Hippocampal formation (tissue), 2 donors: ENCODE measurements around the gene ZMIZ1.
A peak's percentile ranks its signal among the peaks of the same experiment; 100 is the strongest.

Experiments used
- DNase-seq, 2 donors: peaks; one replicate each; lab custom pipeline; 2025; lab: John Stamatoyannopoulos, UW

The ZMIZ1 gene

GRCh38 chr10:79052291-79053080 is 16.3 kb upstream of the ZMIZ1 start:
- no peak for DNase-seq

GRCh38 chr10:79053081-79053434 is 15.7 kb upstream of the ZMIZ1 start:
- no peak for DNase-seq

- no peak for DNase-seq
Observed at GRCh38 chr10:79053481-79054202, 15.1 kb upstream of the ZMIZ1 start.

- no peak for DNase-seq
Observed at GRCh38 chr10:79054203-79055099, 14.3 kb upstream of the ZMIZ1 start.

- no peak for DNase-seq
Observed at GRCh38 chr10:79055100-79055782, 13.5 kb upstream of the ZMIZ1 start.

GRCh38 chr10:79055892-79056291 is 12.9 kb upstream of the ZMIZ1 start:
- DNase-seq = no peak

DNA sequence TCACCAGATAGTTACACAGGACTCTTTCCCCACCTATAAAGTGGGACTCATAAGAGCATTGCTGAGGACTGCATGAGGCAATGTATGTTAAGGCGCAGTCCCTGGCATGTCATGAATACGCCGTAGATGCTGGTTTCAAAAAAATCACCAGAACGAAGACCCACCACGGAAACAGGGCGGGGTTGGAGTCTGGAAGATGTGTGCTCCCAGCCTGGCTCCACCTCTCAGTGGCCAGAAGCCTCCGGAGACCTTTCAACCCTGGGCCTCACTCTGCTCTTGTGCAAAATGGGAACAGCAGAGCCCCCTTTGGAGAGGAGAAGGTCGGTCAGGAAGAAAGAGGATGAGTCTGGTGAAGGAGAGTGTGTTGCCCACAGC is 12.4 kb upstream of the ZMIZ1 start:
- no peak for DNase-seq

DNA sequence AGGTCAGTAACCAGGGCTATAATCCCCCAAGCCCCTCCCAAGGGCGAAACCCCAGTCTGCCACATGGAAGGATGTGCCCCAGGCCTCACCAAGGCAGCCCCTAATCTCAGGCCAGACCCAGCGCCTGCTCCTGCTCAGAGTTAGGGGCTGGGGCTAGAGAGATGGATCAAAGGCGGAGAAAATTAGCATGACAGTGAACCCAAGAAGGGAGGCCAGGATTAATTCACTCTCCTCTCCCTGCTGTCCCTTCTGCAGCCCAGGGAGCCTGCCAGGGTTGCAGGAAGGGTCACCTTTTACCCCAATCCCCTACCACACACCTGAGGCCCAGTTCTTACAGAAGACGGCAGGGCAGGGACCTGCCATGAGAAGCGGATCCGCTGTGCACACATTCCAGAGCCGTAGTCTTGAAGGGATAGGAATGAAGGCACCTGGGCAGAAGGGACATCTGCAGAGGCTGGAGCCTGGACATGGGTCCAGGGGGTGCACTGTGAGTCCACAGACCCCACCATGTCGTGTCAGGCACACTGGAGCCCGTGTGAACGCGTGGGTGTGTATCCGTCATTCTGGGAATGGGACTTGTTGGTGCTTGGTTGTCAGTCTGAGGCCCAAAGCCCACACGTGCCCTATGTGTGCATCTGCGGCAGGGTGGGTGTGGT is 11.9 kb upstream of the ZMIZ1 start:
- DNase-seq = no peak

GRCh38 chr10:79057481-79058275 is 11.1 kb upstream of the ZMIZ1 start:
- no peak for DNase-seq

GRCh38 chr10:79058899-79059841 is 9.6 kb upstream of the ZMIZ1 start:
- no peak for DNase-seq

DNA sequence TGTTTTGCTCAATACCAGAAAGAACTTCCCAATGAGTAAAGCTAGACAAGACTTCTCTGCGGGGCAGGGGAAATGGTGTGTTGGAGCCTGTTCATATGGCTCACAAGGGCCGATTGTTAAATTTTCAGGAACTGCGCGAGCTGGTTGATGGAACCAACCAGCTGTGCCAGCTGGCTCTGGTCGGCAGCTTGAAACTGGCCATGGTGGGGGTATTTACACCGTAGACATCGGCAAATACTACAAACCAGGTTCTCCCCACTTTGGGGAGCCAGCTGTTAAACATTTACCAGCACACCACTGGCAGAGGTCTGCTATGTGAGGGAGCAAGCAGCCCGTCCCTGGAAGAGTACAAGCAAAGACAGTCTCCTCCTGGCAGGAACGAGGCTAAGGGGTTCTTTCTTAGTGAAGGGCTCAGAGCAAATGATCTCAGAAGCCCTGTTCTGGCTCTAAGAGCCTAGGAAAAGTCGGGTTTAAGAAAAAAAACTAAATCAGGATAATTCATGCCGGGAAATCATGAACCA is 8.8 kb upstream of the ZMIZ1 start:
- DNase-seq = peak; percentile 75 to 78

DNA sequence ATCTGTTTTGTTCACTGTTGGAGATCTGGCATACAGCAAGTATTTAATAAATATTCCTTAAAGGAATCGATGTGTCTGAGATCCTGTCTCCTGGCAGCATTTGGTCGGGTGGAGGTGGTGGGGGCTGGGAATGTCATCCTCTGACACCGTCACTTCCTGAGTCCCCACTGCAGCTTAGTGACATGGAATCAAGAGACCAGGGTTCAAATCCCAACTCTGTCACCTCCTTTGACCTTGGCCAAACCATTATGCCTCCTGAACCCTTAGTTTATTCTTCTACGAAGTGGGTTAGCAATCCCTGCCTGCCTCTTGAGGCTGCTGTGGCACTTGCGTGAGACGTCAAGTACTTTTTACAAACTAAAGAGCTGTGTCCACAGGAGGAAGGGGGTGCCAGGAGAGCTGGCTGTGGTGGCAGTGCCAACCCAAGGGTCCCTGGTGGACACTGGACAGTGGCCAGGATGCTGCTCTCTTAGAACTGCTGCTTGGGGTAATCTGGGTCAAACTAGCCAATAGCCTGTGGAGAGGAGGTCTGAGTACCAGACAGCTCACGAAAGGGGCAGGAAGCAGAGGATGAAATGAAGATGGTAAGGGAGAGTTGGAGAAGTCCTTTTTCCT is 8.0 kb upstream of the ZMIZ1 start:
- DNase-seq = no peak

- peak in 1 of 2 donors; percentile 54 for DNase-seq
Observed at GRCh38 chr10:79061441-79062315, 7.1 kb upstream of the ZMIZ1 start.

GRCh38 chr10:79063071-79063491 is 5.7 kb upstream of the ZMIZ1 start:
- no peak for DNase-seq

DNA sequence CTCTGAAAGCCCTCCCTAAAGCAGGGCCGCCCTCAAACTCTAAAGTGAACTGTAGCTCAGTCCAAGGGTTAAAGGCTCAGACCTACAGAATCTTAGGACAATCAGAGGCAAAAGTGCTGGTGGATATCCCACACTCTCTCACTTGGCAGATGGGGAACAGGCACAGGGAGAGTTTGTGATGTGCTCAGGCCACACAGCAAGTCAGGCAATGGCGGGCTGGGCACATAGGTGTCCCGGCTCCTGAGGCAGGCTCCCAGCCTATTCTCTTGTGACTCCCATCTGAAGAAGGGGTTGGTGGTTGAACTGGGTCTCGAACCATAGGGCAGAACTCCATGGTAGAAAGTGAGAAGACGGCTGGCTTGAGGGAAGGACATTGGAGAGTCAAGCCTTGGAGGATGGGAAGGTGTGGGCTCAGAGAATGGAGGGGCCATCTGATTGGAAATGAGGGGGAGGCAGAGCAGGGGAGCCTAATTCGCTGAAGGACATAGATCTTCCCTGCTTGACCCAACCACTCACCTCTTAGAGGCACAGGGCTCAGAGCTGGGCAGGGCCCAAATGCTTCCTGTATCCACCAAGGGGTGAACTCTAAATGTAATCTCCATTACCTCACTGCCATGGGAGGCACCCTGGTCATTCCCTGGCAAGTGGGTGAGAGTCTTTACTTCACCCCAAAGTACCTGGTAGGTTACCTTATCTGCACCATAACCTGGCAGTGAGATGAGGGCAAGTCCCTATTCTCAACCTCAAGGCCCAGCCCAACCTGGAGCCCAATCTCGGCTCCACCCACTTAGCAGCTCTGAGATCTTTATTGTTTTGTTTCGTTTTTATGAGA is 4.9 kb upstream of the ZMIZ1 start:
- no peak for DNase-seq

- DNase-seq = no peak
Observed at GRCh38 chr10:79065091-79065551, 3.6 kb upstream of the ZMIZ1 start.

GRCh38 chr10:79065853-79066252 is 2.9 kb upstream of the ZMIZ1 start:
- DNase-seq = no peak
